ENCODE measurements around the gene HAAO. TPM values are rescaled to one million over a fixed set of nuclear protein-coding genes. Genes with fewer than 3 reads are reported as not detected.
A peak's percentile ranks its signal among the peaks of the same experiment; 100 is the strongest.

Gene HAAO
- total RNA-seq, 1 experiment from 2014 or later = 8.0 TPM

GRCh38 chr2:42810971-42811811 lies 18.8 kb upstream of the HAAO start (continued):
- peak; percentile 17; the same call in 1 of the 2 replicates for TF ChIP-seq TEAD4 (CRISPR knock-in tag; IDR thresholded peaks at IDR 0.05)
- no peak for TF ChIP-seq AR (CRISPR knock-in tag; IDR thresholded peaks at IDR 0.05)
- no peak for TF ChIP-seq AFF4 (CRISPR knock-in tag; IDR thresholded peaks at IDR 0.05; ENCODE audit: borderline replicate concordance)
- TF ChIP-seq ZNF121 (CRISPR knock-in tag; IDR thresholded peaks at IDR 0.05) = no peak
- TF ChIP-seq NFATC4 (CRISPR knock-in tag; IDR thresholded peaks at IDR 0.05) = no peak
- no peak for TF ChIP-seq ATF6 (CRISPR knock-in tag; IDR thresholded peaks at IDR 0.05)
- no peak for TF ChIP-seq STAT6 (CRISPR knock-in tag; conservative IDR thresholded peaks at IDR 0.05; ENCODE audit: low read depth)
- TF ChIP-seq FOXJ3 (CRISPR knock-in tag; IDR thresholded peaks at IDR 0.05; ENCODE audit: borderline replicate concordance) = no peak
- TF ChIP-seq ARID4B (CRISPR knock-in tag; IDR thresholded peaks at IDR 0.05; ENCODE audit: borderline replicate concordance) = 0 out of 2 replicates have a peak, but pooled peaks have one; percentile 0
- TF ChIP-seq SMAD4 (CRISPR knock-in tag; IDR thresholded peaks at IDR 0.05) = no peak
- no peak for TF ChIP-seq ZNF317 (CRISPR knock-in tag; IDR thresholded peaks at IDR 0.05; ENCODE audit: borderline replicate concordance, low read depth)
- no peak for TF ChIP-seq MYBL2 (CRISPR knock-in tag; IDR thresholded peaks at IDR 0.05)
- TF ChIP-seq ZBTB21 (CRISPR knock-in tag; IDR thresholded peaks at IDR 0.05; ENCODE audit: borderline replicate concordance) = no peak
- peak; percentile 71; the same call in 1 of the 2 replicates for TF ChIP-seq USF1 (CRISPR knock-in tag; IDR thresholded peaks at IDR 0.05)
- TF ChIP-seq IRF2 (CRISPR knock-in tag; IDR thresholded peaks at IDR 0.05; ENCODE audit: borderline replicate concordance, low read depth) = no peak
- no peak for TF ChIP-seq ZBTB43 (CRISPR knock-in tag; IDR thresholded peaks at IDR 0.05)
- TF ChIP-seq OVOL2 (CRISPR knock-in tag; IDR thresholded peaks at IDR 0.05; ENCODE audit: borderline replicate concordance) = no peak
- no peak for TF ChIP-seq RELA (CRISPR knock-in tag; IDR thresholded peaks at IDR 0.05; ENCODE audit: borderline replicate concordance)

All from WTC11 (cell line).